ENCODE data around the gene ESR1.

Gene ESR1

GRCh38 chr6:152096863-152097496 lies 289.5 kb downstream of the ESR1 start:
- H3K36me3 ChIP-seq (ENCODE audit: control insufficient read depth, insufficient read depth, low read length): no peaks in the 10 kb centered on the region
- no peak overlapping the region for H3K27ac ChIP-seq (ENCODE audit: low read depth, low read length)
- no peak overlapping the region for H3K9ac ChIP-seq (ENCODE audit: low read length)
- H3K4me3 ChIP-seq (ENCODE audit: low read length): no peak overlapping the region
- no peaks in the 10 kb centered on the region for H3K4me1 ChIP-seq (ENCODE audit: control insufficient read depth, insufficient read depth, low read length)
- H3K27me3 ChIP-seq (ENCODE audit: control insufficient read depth, insufficient read depth, low read length): no peaks in the 10 kb centered on the region

- Histone ChIP-seq H3K4me1 (ENCODE audit: control insufficient read depth, insufficient read depth, low read length) (no peaks in the 10 kb centered on the region), H3K36me3 (ENCODE audit: control insufficient read depth, insufficient read depth, low read length) (no peaks in the 10 kb centered on the region), H3K27ac (ENCODE audit: low read depth, low read length) (no peak overlapping the region), H3K27me3 (ENCODE audit: control insufficient read depth, insufficient read depth, low read length) (no peaks in the 10 kb centered on the region), H3K4me3 (ENCODE audit: low read length) (no peak overlapping the region), H3K9ac (ENCODE audit: low read length) (no peak overlapping the region)
Measured at GRCh38 chr6:152098683-152099082, 291.2 kb downstream of the ESR1 start.

GRCh38 chr6:152099446-152100182 lies 292.1 kb downstream of the ESR1 start:
- H3K27me3 ChIP-seq (ENCODE audit: control insufficient read depth, insufficient read depth, low read length): no peaks in the 10 kb centered on the region
- H3K9ac ChIP-seq (ENCODE audit: low read length): no peak overlapping the region
- no peak overlapping the region for H3K4me3 ChIP-seq (ENCODE audit: low read length)
- H3K36me3 ChIP-seq (ENCODE audit: control insufficient read depth, insufficient read depth, low read length): no peaks in the 10 kb centered on the region
- no peaks in the 10 kb centered on the region for H3K4me1 ChIP-seq (ENCODE audit: control insufficient read depth, insufficient read depth, low read length)
- no peak overlapping the region for H3K27ac ChIP-seq (ENCODE audit: low read depth, low read length)

GRCh38 chr6:152100183-152100618 lies 292.7 kb downstream of the ESR1 start:
- Histone ChIP-seq H3K36me3 (ENCODE audit: control insufficient read depth, insufficient read depth, low read length) (no peaks in the 10 kb centered on the region), H3K4me3 (ENCODE audit: low read length) (no peak overlapping the region), H3K4me1 (ENCODE audit: control insufficient read depth, insufficient read depth, low read length) (no peaks in the 10 kb centered on the region), H3K27me3 (ENCODE audit: control insufficient read depth, insufficient read depth, low read length) (no peaks in the 10 kb centered on the region), H3K9ac (ENCODE audit: low read length) (no peak overlapping the region), H3K27ac (ENCODE audit: low read depth, low read length) (no peak overlapping the region)

- Histone ChIP-seq H3K4me3 (ENCODE audit: low read length) (no peak overlapping the region), H3K27me3 (ENCODE audit: control insufficient read depth, insufficient read depth, low read length) (no peaks in the 10 kb centered on the region), H3K36me3 (ENCODE audit: control insufficient read depth, insufficient read depth, low read length) (no peaks in the 10 kb centered on the region), H3K27ac (ENCODE audit: low read depth, low read length) (no peak overlapping the region), H3K4me1 (ENCODE audit: control insufficient read depth, insufficient read depth, low read length) (no peaks in the 10 kb centered on the region), H3K9ac (ENCODE audit: low read length) (no peak overlapping the region)
Measured at GRCh38 chr6:152107973-152108372, 300.5 kb downstream of the ESR1 start.

- Histone ChIP-seq H3K4me3 (ENCODE audit: low read length) (no peak overlapping the region), H3K9ac (ENCODE audit: low read length) (no peak overlapping the region), H3K36me3 (ENCODE audit: control insufficient read depth, insufficient read depth, low read length) (no peaks in the 10 kb centered on the region), H3K27ac (ENCODE audit: low read depth, low read length) (no peak overlapping the region), H3K4me1 (ENCODE audit: control insufficient read depth, insufficient read depth, low read length) (no peaks in the 10 kb centered on the region), H3K27me3 (ENCODE audit: control insufficient read depth, insufficient read depth, low read length) (no peaks in the 10 kb centered on the region)
Measured at GRCh38 chr6:152110886-152111820, 303.7 kb downstream of the ESR1 start.

GRCh38 chr6:152112491-152113261 lies 305.2 kb downstream of the ESR1 start:
- Histone ChIP-seq H3K9ac (ENCODE audit: low read length) (no peak overlapping the region), H3K27me3 (ENCODE audit: control insufficient read depth, insufficient read depth, low read length) (no peaks in the 10 kb centered on the region), H3K36me3 (ENCODE audit: control insufficient read depth, insufficient read depth, low read length) (no peaks in the 10 kb centered on the region), H3K4me1 (ENCODE audit: control insufficient read depth, insufficient read depth, low read length) (peaks cover 1% of the 10 kb centered on the region), H3K27ac (ENCODE audit: low read depth, low read length) (no peak overlapping the region), H3K4me3 (ENCODE audit: low read length) (no peak overlapping the region)

GRCh38 chr6:152117156-152118133 lies 310.0 kb downstream of the ESR1 start:
- Histone ChIP-seq H3K4me1 (ENCODE audit: control insufficient read depth, insufficient read depth, low read length) (peaks cover 3% of the 10 kb centered on the region), H3K27ac (ENCODE audit: low read depth, low read length) (no peak overlapping the region), H3K27me3 (ENCODE audit: control insufficient read depth, insufficient read depth, low read length) (no peaks in the 10 kb centered on the region), H3K4me3 (ENCODE audit: low read length) (no peak overlapping the region), H3K9ac (ENCODE audit: low read length) (no peak overlapping the region), H3K36me3 (ENCODE audit: control insufficient read depth, insufficient read depth, low read length) (peaks cover 9% of the 10 kb centered on the region)

GRCh38 chr6:152118224-152118623 lies 310.7 kb downstream of the ESR1 start:
- Histone ChIP-seq H3K27me3 (ENCODE audit: control insufficient read depth, insufficient read depth, low read length) (no peaks in the 10 kb centered on the region), H3K4me3 (ENCODE audit: low read length) (no peak overlapping the region), H3K27ac (ENCODE audit: low read depth, low read length) (no peak overlapping the region), H3K9ac (ENCODE audit: low read length) (no peak overlapping the region), H3K4me1 (ENCODE audit: control insufficient read depth, insufficient read depth, low read length) (peaks cover 3% of the 10 kb centered on the region), H3K36me3 (ENCODE audit: control insufficient read depth, insufficient read depth, low read length) (peaks cover 10% of the 10 kb centered on the region)

GRCh38 chr6:152118678-152119077 lies 311.2 kb downstream of the ESR1 start:
- Histone ChIP-seq H3K36me3 (ENCODE audit: control insufficient read depth, insufficient read depth, low read length) (peaks cover 10% of the 10 kb centered on the region), H3K27ac (ENCODE audit: low read depth, low read length) (no peak overlapping the region), H3K9ac (ENCODE audit: low read length) (no peak overlapping the region), H3K27me3 (ENCODE audit: control insufficient read depth, insufficient read depth, low read length) (no peaks in the 10 kb centered on the region), H3K4me3 (ENCODE audit: low read length) (no peak overlapping the region), H3K4me1 (ENCODE audit: control insufficient read depth, insufficient read depth, low read length) (peaks cover 3% of the 10 kb centered on the region)

GRCh38 chr6:152119831-152120230 lies 312.3 kb downstream of the ESR1 start:
- Histone ChIP-seq H3K27me3 (ENCODE audit: control insufficient read depth, insufficient read depth, low read length) (no peaks in the 10 kb centered on the region), H3K9ac (ENCODE audit: low read length) (no peak overlapping the region), H3K4me3 (ENCODE audit: low read length) (no peak overlapping the region), H3K4me1 (ENCODE audit: control insufficient read depth, insufficient read depth, low read length) (peaks cover 3% of the 10 kb centered on the region), H3K27ac (ENCODE audit: low read depth, low read length) (no peak overlapping the region), H3K36me3 (ENCODE audit: control insufficient read depth, insufficient read depth, low read length) (peaks cover 10% of the 10 kb centered on the region)
